Smooth muscle cell (in vitro differentiated cells): ENCODE results near the gene CDK11A. TPM values are rescaled to one million over a fixed set of nuclear protein-coding genes. Genes with fewer than 3 reads are reported as not detected.

Source experiments
- DNase-seq: peaks from one replicate; lab custom pipeline; 2025; ENCODE audit not compliant: unreplicated experiment; lab: John Stamatoyannopoulos, UW
- H2AFZ ChIP-seq: fragments of 200-600 bp; sonication (generic); 2 replicates; pipeline ENCODE4 v1.6.0; 2016; ENCODE audit warnings: antibody characterized with exemption, low read depth, mild to moderate bottlenecking
- H3F3A ChIP-seq: fragments of 200-600 bp; sonication (generic); 2 replicates; pipeline ENCODE4 v1.6.0; 2017; ENCODE audit warnings: antibody characterized with exemption, low read depth
- H3K27ac ChIP-seq: fragments of 200-600 bp; sonication (generic); 2 replicates; pipeline ENCODE4 v1.5.1; 2016; ENCODE audit warnings: low read depth, mild to moderate bottlenecking
- H3K27me3 ChIP-seq: fragments of 200-600 bp; sonication (generic); 2 replicates; pipeline ENCODE4 v1.6.1; 2016; ENCODE audit warnings: low read depth, mild to moderate bottlenecking
- H3K36me3 ChIP-seq: fragments of 200-600 bp; sonication (generic); 2 replicates; pipeline ENCODE4 v1.5.1; 2016; ENCODE audit warnings: low read depth
- H3K4me1 ChIP-seq: fragments of 200-600 bp; sonication (generic); 2 replicates; pipeline ENCODE4 v1.5.1; 2016; ENCODE audit warnings: low read depth
- H3K4me2 ChIP-seq: fragments of 200-600 bp; sonication (generic); 2 replicates; pipeline ENCODE4 v1.6.0; 2016; ENCODE audit warnings: mild to moderate bottlenecking
- H3K4me3 ChIP-seq: fragments of 200-600 bp; sonication (generic); 2 replicates; pipeline ENCODE4 v1.5.1; 2016; ENCODE audit warnings: mild to moderate bottlenecking
- H3K79me2 ChIP-seq: fragments of 200-600 bp; sonication (generic); 2 replicates; pipeline ENCODE4 v1.6.0; 2016; ENCODE audit warnings: low read depth, mild to moderate bottlenecking
- H3K9ac ChIP-seq: fragments of 200-600 bp; sonication (generic); 2 replicates; pipeline ENCODE4 v1.6.0; 2016; ENCODE audit warnings: low read depth
- H3K9me3 ChIP-seq: fragments of 200-600 bp; sonication (generic); replicated peaks from 2 replicates; pipeline ENCODE4 v1.5.1; 2016; ENCODE audit warnings: low read depth
- H4K20me1 ChIP-seq: fragments of 200-600 bp; sonication (generic); 2 replicates; pipeline ENCODE4 v1.6.0; 2016; ENCODE audit warnings: low read depth
- WGBS: methylation state at CpG from one replicate; pipeline ENCODE4 v1.1.7; 2016; ENCODE audit warnings: low lambda C conversion rate; 5-methylcytosine and 5-hydroxymethylcytosine counted together
- polyA plus RNA-seq: library from polyadenylated mRNA; unstranded; fragments of >200 nt; fragmentation: Nextera tagmentation; extraction: Ambion mirVana; gene quantifications from 2 replicates; pipeline ENCODE4 v1.2.1, GENCODE V29; 2016
- total RNA-seq: library from RNA; depleted of rRNA; stranded (reverse); fragments of >200 nt; gene quantifications from 2 replicates; pipeline ENCODE4 v1.2.3, GENCODE V29; 2014
- TF ChIP-seq, protein P1 (sequence below): fragments of 200-600 bp; sonication (generic); IDR thresholded peaks from 2 replicates; pipeline ENCODE4 v1.5.1; 2017; ENCODE audit warnings: borderline replicate concordance, mild to moderate bottlenecking, antibody characterized with exemption; ENCODE audit not compliant: insufficient read depth, poor library complexity, severe bottlenecking

The CDK11A gene
- total and polyA plus RNA-seq, 2 experiments from 2014 or later, result 19.8 to 20.9 TPM

DNA sequence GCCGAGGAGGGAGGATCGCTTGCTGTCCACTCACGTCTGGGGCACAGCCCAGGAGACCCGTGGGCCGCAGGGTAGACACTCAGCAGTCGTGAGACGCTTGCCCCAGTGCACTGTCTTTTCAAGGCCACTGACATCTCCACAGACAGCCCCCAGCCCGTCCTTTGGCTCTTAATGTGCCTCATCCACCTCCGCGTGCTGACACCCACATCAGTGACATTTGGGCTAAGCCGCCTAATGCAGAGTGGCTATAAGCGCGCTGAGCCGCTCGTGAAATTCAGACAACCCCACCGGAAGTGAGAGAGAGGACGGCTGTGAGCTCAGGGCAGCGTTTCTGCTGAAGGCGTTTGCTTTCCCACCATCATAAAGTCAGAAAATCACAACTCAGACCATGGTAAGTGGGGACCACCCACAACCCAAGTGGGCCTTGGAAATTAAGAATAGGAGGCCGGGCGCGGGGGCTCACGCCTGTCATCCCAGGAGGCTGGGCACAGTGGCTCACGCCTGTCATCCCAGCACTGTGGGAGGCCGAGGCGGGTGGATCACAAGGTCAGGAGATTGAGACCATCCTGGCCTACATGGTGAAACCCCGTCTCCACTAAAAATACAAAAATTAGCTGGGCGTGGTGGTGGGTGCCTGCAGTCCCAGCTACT is 40.0 kb downstream of the CDK11A start:
- no peaks in the 10 kb centered on the region for H3K4me1 ChIP-seq
- H2AFZ ChIP-seq, result no peak overlapping the region
- no peak overlapping the region for H3K4me2 ChIP-seq
- no peaks in the 10 kb centered on the region for H3K36me3 ChIP-seq
- no peak for DNase-seq
- TF ChIP-seq, protein P1, sequence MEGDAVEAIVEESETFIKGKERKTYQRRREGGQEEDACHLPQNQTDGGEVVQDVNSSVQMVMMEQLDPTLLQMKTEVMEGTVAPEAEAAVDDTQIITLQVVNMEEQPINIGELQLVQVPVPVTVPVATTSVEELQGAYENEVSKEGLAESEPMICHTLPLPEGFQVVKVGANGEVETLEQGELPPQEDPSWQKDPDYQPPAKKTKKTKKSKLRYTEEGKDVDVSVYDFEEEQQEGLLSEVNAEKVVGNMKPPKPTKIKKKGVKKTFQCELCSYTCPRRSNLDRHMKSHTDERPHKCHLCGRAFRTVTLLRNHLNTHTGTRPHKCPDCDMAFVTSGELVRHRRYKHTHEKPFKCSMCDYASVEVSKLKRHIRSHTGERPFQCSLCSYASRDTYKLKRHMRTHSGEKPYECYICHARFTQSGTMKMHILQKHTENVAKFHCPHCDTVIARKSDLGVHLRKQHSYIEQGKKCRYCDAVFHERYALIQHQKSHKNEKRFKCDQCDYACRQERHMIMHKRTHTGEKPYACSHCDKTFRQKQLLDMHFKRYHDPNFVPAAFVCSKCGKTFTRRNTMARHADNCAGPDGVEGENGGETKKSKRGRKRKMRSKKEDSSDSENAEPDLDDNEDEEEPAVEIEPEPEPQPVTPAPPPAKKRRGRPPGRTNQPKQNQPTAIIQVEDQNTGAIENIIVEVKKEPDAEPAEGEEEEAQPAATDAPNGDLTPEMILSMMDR, result no peak
- no peak overlapping the region for H3K27ac ChIP-seq
- peaks cover 3% of the 10 kb centered on the region for H3F3A ChIP-seq
- 92% methylated on average over 28 of the region's 28 CpGs for WGBS
- H3K9ac ChIP-seq, result no peak overlapping the region
- no peaks in the 10 kb centered on the region for H3K9me3 ChIP-seq
- H3K27me3 ChIP-seq, result no peaks in the 10 kb centered on the region
- peaks cover 88% of the 10 kb centered on the region for H4K20me1 ChIP-seq
- H3K4me3 ChIP-seq, result no peak overlapping the region
- peaks cover 86% of the 10 kb centered on the region for H3K79me2 ChIP-seq

DNA sequence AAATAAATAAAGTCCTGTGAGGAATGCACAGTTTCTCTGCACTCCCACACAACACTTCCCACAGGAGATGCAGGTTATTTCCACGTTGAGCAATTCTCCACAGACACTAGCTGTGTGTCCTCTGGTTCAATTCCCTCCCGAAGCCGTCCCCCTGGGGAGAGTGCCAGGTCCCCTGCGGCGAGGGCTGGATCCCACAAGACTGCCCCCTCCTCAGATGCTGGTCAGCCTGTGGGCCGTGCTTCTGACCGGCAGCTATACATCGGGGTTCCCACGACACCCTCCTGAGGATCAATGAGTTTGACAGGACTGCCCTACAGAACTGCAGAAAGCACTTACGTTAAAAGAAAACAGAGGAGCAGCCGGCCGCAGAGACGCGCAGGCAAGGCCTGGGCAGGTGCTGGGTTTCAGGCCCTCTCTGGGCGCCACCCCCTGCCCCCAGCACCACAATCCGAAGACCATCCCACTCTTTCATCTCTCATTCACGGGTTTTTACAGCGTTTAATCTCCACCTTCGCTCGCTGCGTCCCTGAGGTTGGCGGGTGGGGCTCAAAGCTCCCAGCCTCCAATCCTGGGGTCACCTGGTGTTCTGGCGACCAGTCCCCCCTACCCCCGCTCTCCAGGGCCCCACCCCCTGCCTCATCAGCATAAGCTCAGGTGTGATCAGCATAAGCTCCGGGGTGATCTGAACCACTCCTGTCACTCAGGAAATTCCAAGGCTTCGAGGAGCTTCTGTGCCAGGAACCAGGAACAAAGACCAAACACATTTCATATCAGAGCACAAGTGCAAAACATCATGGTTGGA is 40.9 kb downstream of the CDK11A start:
- TF ChIP-seq, protein P1, result no peak
- no peaks in the 10 kb centered on the region for H3K36me3 ChIP-seq

DNA sequence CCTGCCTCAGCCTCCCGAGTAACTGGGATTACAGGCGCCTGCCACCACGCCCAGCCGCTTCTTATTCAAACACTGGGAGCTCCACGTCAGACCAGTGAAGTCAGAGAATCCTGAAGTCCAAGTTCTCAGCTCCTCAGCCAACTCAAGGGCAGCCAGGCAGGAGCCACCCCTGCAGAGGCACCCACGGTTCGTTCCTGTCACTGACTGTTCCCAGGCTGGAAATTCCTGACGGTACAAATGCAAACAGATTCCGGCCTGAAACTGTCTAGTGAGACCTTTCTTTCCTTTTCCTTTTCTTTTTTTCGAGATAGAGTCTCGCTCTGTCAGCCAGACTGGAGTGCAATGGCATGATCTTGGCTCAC is 43.3 kb downstream of the CDK11A start:
- no peak for DNase-seq
- Histone ChIP-seq H3K79me2 (peaks cover 78% of the 10 kb centered on the region), H2AFZ (no peak overlapping the region), H3F3A (peaks cover 1% of the 10 kb centered on the region), H3K36me3 (no peaks in the 10 kb centered on the region), H3K4me2 (no peak overlapping the region), H3K27me3 (no peaks in the 10 kb centered on the region), H3K4me1 (no peaks in the 10 kb centered on the region), H4K20me1 (peaks cover 79% of the 10 kb centered on the region), H3K4me3 (no peak overlapping the region), H3K9me3 (no peaks in the 10 kb centered on the region), H3K9ac (no peak overlapping the region), H3K27ac (no peak overlapping the region)
- TF ChIP-seq, protein P1, result no peak
- 86% methylated on average over 11 of the region's 11 CpGs for WGBS

More for the DNA sequence above, 40.9 kb downstream of the CDK11A start:
- DNase-seq, result no peak
- H3K4me2 ChIP-seq, result no peak overlapping the region
- H3K4me1 ChIP-seq, result no peaks in the 10 kb centered on the region
- no peak overlapping the region for H3K27ac ChIP-seq
- no peak overlapping the region for H3K4me3 ChIP-seq
- H2AFZ ChIP-seq, result no peak overlapping the region
- no peak overlapping the region for H3K9ac ChIP-seq
- peaks cover 90% of the 10 kb centered on the region for H3K79me2 ChIP-seq
- no peaks in the 10 kb centered on the region for H3K27me3 ChIP-seq
- peaks cover 92% of the 10 kb centered on the region for H4K20me1 ChIP-seq
- H3F3A ChIP-seq, result peaks cover 3% of the 10 kb centered on the region
- no peaks in the 10 kb centered on the region for H3K9me3 ChIP-seq
- WGBS, result 84% methylated on average over 26 of the region's 26 CpGs
